ENCODE measurements around the gene HOGA1. TPM values are rescaled to one million over a fixed set of nuclear protein-coding genes. Genes with fewer than 3 reads are reported as not detected.
"Not testable (repeated sequence)": the region's sequence is repeated elsewhere in the genome, so short reads cannot be mapped to it uniquely, and the experiment has no call there.

HOGA1 gene
- total RNA-seq, 1 experiment from 2014 or later = not detected

GRCh38 chr10:97640868-97641811 lies 57.0 kb downstream of the HOGA1 start:
- intact Hi-C loops (cut with micrococcal nuclease; ENCODE audit: unreplicated experiment) = loop anchor here (5.0 kb wide), 1 partner anchor 46 kb away; the partner anchor contains the start of gene AVPI1
- Histone ChIP-seq H3K36me3 (ENCODE audit: insufficient read depth, low read length, poor library complexity, severe bottlenecking) (peaks cover 5% of the 10 kb centered on the region), H3K4me1 (ENCODE audit: insufficient read depth, low read length, poor library complexity, severe bottlenecking) (peaks cover 6% of the 10 kb centered on the region), H3K27ac (ENCODE audit: low read depth, low read length, poor library complexity, severe bottlenecking) (peak overlapping the region; percentile 70), H3K4me3 (ENCODE audit: low read depth, low read length, poor library complexity, severe bottlenecking) (peak overlapping the region; percentile 90), H3K9me3 (ENCODE audit: low read depth, low read length, poor library complexity, severe bottlenecking) (no peaks in the 10 kb centered on the region), H3K27me3 (replicated peaks; ENCODE audit: insufficient read depth, low read depth, low read length, poor library complexity) (no peaks in the 10 kb centered on the region)
- TF ChIP-seq EZH2 (IDR thresholded peaks at IDR 0.05; ENCODE audit: borderline replicate concordance, low read depth, low read length, poor library complexity, severe bottlenecking) = no peak
- TF ChIP-seq, protein P1, sequence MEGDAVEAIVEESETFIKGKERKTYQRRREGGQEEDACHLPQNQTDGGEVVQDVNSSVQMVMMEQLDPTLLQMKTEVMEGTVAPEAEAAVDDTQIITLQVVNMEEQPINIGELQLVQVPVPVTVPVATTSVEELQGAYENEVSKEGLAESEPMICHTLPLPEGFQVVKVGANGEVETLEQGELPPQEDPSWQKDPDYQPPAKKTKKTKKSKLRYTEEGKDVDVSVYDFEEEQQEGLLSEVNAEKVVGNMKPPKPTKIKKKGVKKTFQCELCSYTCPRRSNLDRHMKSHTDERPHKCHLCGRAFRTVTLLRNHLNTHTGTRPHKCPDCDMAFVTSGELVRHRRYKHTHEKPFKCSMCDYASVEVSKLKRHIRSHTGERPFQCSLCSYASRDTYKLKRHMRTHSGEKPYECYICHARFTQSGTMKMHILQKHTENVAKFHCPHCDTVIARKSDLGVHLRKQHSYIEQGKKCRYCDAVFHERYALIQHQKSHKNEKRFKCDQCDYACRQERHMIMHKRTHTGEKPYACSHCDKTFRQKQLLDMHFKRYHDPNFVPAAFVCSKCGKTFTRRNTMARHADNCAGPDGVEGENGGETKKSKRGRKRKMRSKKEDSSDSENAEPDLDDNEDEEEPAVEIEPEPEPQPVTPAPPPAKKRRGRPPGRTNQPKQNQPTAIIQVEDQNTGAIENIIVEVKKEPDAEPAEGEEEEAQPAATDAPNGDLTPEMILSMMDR (conservative IDR thresholded peaks at IDR 0.05; ENCODE audit: low read depth, low read length) = no peak
- TSS peak; percentile 61 for BruUV-seq (replicated peaks)
- ChIA-PET POLR2A (ENCODE audit: low non-redundant PET) (no interaction called here), CTCF (no interaction called here)
- DNase-seq (ENCODE audit: low spot score) = peak; percentile 47

- H3K9me3 ChIP-seq (ENCODE audit: low read depth, low read length, poor library complexity, severe bottlenecking); H3K4me1 ChIP-seq (ENCODE audit: insufficient read depth, low read length, poor library complexity, severe bottlenecking); CTCF ChIA-PET; H3K4me3 ChIP-seq (ENCODE audit: low read depth, low read length, poor library complexity, severe bottlenecking); H3K36me3 ChIP-seq (ENCODE audit: insufficient read depth, low read length, poor library complexity, severe bottlenecking); H3K27ac ChIP-seq (ENCODE audit: low read depth, low read length, poor library complexity, severe bottlenecking); DNase-seq (ENCODE audit: low spot score); H3K27me3 ChIP-seq (replicated peaks; ENCODE audit: insufficient read depth, low read depth, low read length, poor library complexity); BruUV-seq (replicated peaks): not testable (repeated sequence)
- intact Hi-C loops (cut with micrococcal nuclease; ENCODE audit: unreplicated experiment) = loop anchor here (5.0 kb wide), 1 partner anchor 45 kb away; the partner anchor contains the start of gene AVPI1
- POLR2A ChIA-PET (ENCODE audit: low non-redundant PET) = interaction anchor here (0.7 kb wide), 1 partner anchor 44 kb away, joined by 4 read pairs; the partner anchor contains the start of gene AVPI1
These were observed 58.4 kb downstream of the HOGA1 start for GRCh38 chr10:97642471-97643159.

- CTCF ChIA-PET = no interaction called here
- BruUV-seq (replicated peaks) = no TSS peak
These were observed 59.3 kb downstream of the HOGA1 start for GRCh38 chr10:97643441-97643985.

More at GRCh38 chr10:97643441-97643985, 59.3 kb downstream of the HOGA1 start:
- DNase-seq (ENCODE audit: low spot score) = no peak
- POLR2A ChIA-PET (ENCODE audit: low non-redundant PET) = no interaction called here
- no peak for TF ChIP-seq EZH2 (IDR thresholded peaks at IDR 0.05; ENCODE audit: borderline replicate concordance, low read depth, low read length, poor library complexity, severe bottlenecking)
- TF ChIP-seq, protein P1 (conservative IDR thresholded peaks at IDR 0.05; ENCODE audit: low read depth, low read length) = no peak
- no peak overlapping the region for H3K4me3 ChIP-seq (ENCODE audit: low read depth, low read length, poor library complexity, severe bottlenecking)
- peaks cover 5% of the 10 kb centered on the region for H3K36me3 ChIP-seq (ENCODE audit: insufficient read depth, low read length, poor library complexity, severe bottlenecking)
- H3K9me3 ChIP-seq (ENCODE audit: low read depth, low read length, poor library complexity, severe bottlenecking) = no peaks in the 10 kb centered on the region
- intact Hi-C loops (cut with micrococcal nuclease; ENCODE audit: unreplicated experiment) = loop anchor here (5.0 kb wide), 1 partner anchor 44 kb away; the partner anchor contains the start of gene AVPI1
- peaks cover 9% of the 10 kb centered on the region for H3K4me1 ChIP-seq (ENCODE audit: insufficient read depth, low read length, poor library complexity, severe bottlenecking)
- no peaks in the 10 kb centered on the region for H3K27me3 ChIP-seq (replicated peaks; ENCODE audit: insufficient read depth, low read depth, low read length, poor library complexity)
- no peak overlapping the region for H3K27ac ChIP-seq (ENCODE audit: low read depth, low read length, poor library complexity, severe bottlenecking)

Data from A673 (cell line).